ENCODE results near the gene CBL.

CBL gene

GRCh38 chr11:119347242-119347641, 141.1 kb downstream of the CBL start:
- DNase-seq (ENCODE audit: low read depth), result no peak

GRCh38 chr11:119347940-119348605, 141.9 kb downstream of the CBL start:
- DNase-seq (ENCODE audit: low read depth), result no peak

GRCh38 chr11:119350302-119350701, 144.2 kb downstream of the CBL start:
- DNase-seq (ENCODE audit: low read depth), result no peak

- no peak for DNase-seq (ENCODE audit: low read depth)
Measured at GRCh38 chr11:119351232-119351631, 145.1 kb downstream of the CBL start.

GRCh38 chr11:119352857-119353260, 146.7 kb downstream of the CBL start:
- no peak for DNase-seq (ENCODE audit: low read depth)

- no peak for DNase-seq (ENCODE audit: low read depth)
Measured at GRCh38 chr11:119355091-119355843, 149.1 kb downstream of the CBL start.

GRCh38 chr11:119356349-119357031, 150.4 kb downstream of the CBL start:
- peak; percentile 51 for DNase-seq (ENCODE audit: low read depth)

GRCh38 chr11:119357074-119357473, 150.9 kb downstream of the CBL start:
- no peak for DNase-seq (ENCODE audit: low read depth)

Measured in activated T-helper 9 cell treated with anti-CD3 and anti-CD28 coated beads, Interleukin-2, amount 50 U/mL, for 16 hours (primary cell).